Left lung (tissue), 10 donors: ENCODE results near the gene COL4A2. TPM values are rescaled to one million over a fixed set of nuclear protein-coding genes. Genes with fewer than 3 reads are reported as not detected.

Experiments
- ATAC-seq: fragments of 200-7000 bp; cut with Tn5 transposase; one replicate; pipeline ENCODE4 v1.9.1; 2020; ENCODE audit warnings: moderate library complexity
- DNase-seq, 4 donors: peaks; one replicate each; pipeline ENCODE4 v3.0.0-alpha.2; 2013 to 2020
- H3K27ac ChIP-seq, 2 donors: fragments of 200-600 bp; sonication (generic) in 1 of 2; one replicate each; pipeline versions ENCODE4 v1.5.0 to v1.8.0; 2020 to 2021
- H3K27me3 ChIP-seq, 2 donors: fragments of 200-600 bp; sonication (generic) in 1 of 2; one replicate each; pipeline versions ENCODE4 v1.5.0 to v1.8.0; 2020 to 2021
- H3K36me3 ChIP-seq, 2 donors: fragments of 200-600 bp; sonication (generic) in 1 of 2; one replicate each; pipeline versions ENCODE4 v1.5.0 to v1.8.0; 2020 to 2021
- H3K4me1 ChIP-seq, 2 donors: fragments of 200-600 bp; one replicate each; pipeline ENCODE4 v1.8.0; 2021
- H3K4me3 ChIP-seq, 2 donors: fragments of 200-600 bp; sonication (generic) in 1 of 2; one replicate each; pipeline versions ENCODE4 v1.5.0 to v1.8.0; 2020 to 2021; ENCODE audit warnings: mild to moderate bottlenecking in 1 of 2
- H3K9me3 ChIP-seq, 2 donors: fragments of 200-600 bp; sonication (generic) in 1 of 2; one replicate each; pipeline versions ENCODE4 v1.5.0 to v1.8.0; 2020 to 2021
- CTCF ChIP-seq, 2 donors: fragments of 200-600 bp; sonication (generic) in 1 of 2; IDR thresholded peaks; one replicate each; pipeline versions ENCODE4 v1.5.0 to v1.8.0; 2021; ENCODE audit warnings: antibody characterized with exemption in 2 of 2
- intact Hi-C, 2 donors: fragments of 100-400 bp; cut with DNase I; formaldehyde crosslinking; loops; one replicate each; pipeline versions ENCODE4 v1.11.2 to v1.14.2; 2022
- polyA plus RNA-seq, 6 donors: library from polyadenylated mRNA; unstranded; fragments of 120-200 nt; gene quantifications; one replicate each; pipeline ENCODE4 v1.2.1, GENCODE V29; 2013; ENCODE audit not compliant: insufficient read length in 6 of 6
- total RNA-seq, 2 donors: library from RNA; stranded (reverse); fragmentation: NEBNext Ultra II Directional; extraction: Animal tissue kit (Norgen Biotek cat#: 25700); gene quantifications; one replicate each; pipeline ENCODE4 v1.2.1, GENCODE V29; 2021
- donor health status: DM: no; HTN: yes; CAD: no.
- donor health status: DM: no; HTN: no; CAD: no.

COL4A2 gene
- total and polyA plus RNA-seq, 8 donors: 307 to 638 (median 395) TPM

- Histone ChIP-seq H3K4me3 (no peak overlapping the region), H3K9me3 (no peaks in the 10 kb centered on the region), H3K4me1 (peaks cover 21 to 58% of the 10 kb centered on the region in 2 donors), H3K27ac (peak overlapping the region in 1 of 2 donors; percentile 5), H3K27me3 (no peaks in the 10 kb centered on the region), H3K36me3 (peaks cover 0 to 31% of the 10 kb centered on the region in 2 donors)
- no peak for TF ChIP-seq CTCF (IDR thresholded peaks at IDR 0.05)
- no peak for DNase-seq
- ATAC-seq: peak; percentile 9
- intact Hi-C loops: no loop called here
Measured at GRCh38 chr13:110517505-110518225, 210.6 kb downstream of the COL4A2 start.

GRCh38 chr13:110518226-110518525, 211.1 kb downstream of the COL4A2 start:
- no peak for TF ChIP-seq CTCF (IDR thresholded peaks at IDR 0.05)
- no peaks in the 10 kb centered on the region for H3K9me3 ChIP-seq
- no peaks in the 10 kb centered on the region for H3K27me3 ChIP-seq
- H3K4me3 ChIP-seq: no peak overlapping the region
- no peak for DNase-seq
- no peak for ATAC-seq
- H3K36me3 ChIP-seq: peaks cover 0 to 31% of the 10 kb centered on the region in 2 donors
- intact Hi-C loops: no loop called here
- H3K27ac ChIP-seq: peak overlapping the region in 1 of 2 donors; percentile 5
- peaks cover 21 to 63% of the 10 kb centered on the region in 2 donors for H3K4me1 ChIP-seq

- Histone ChIP-seq H3K4me1 (peaks cover 21 to 67% of the 10 kb centered on the region in 2 donors), H3K36me3 (peaks cover 0 to 31% of the 10 kb centered on the region in 2 donors), H3K9me3 (no peaks in the 10 kb centered on the region), H3K27me3 (no peaks in the 10 kb centered on the region), H3K4me3 (no peak overlapping the region), H3K27ac (peak overlapping the region in 1 of 2 donors; percentile 5)
- no peak for TF ChIP-seq CTCF (IDR thresholded peaks at IDR 0.05)
- no peak for ATAC-seq
- no peak for DNase-seq
- intact Hi-C loops: no loop called here
Measured at GRCh38 chr13:110518571-110518970, 211.5 kb downstream of the COL4A2 start.

GRCh38 chr13:110519046-110519445, 212.0 kb downstream of the COL4A2 start:
- H3K4me1 ChIP-seq: peaks cover 21 to 72% of the 10 kb centered on the region in 2 donors
- no peaks in the 10 kb centered on the region for H3K27me3 ChIP-seq
- no peak for TF ChIP-seq CTCF (IDR thresholded peaks at IDR 0.05)

GRCh38 chr13:110519506-110519905, 212.4 kb downstream of the COL4A2 start:
- no peak for TF ChIP-seq CTCF (IDR thresholded peaks at IDR 0.05)
- Histone ChIP-seq H3K4me1 (peaks cover 21 to 77% of the 10 kb centered on the region in 2 donors), H3K9me3 (no peaks in the 10 kb centered on the region), H3K36me3 (peaks cover 0 to 25% of the 10 kb centered on the region in 2 donors), H3K27ac (peak overlapping the region in 1 of 2 donors; percentile 90), H3K27me3 (no peaks in the 10 kb centered on the region), H3K4me3 (no peak overlapping the region)
- ATAC-seq (no peak), DNase-seq (no peak)
- intact Hi-C loops: no loop called here

More at GRCh38 chr13:110519046-110519445, 212.0 kb downstream of the COL4A2 start:
- Histone ChIP-seq H3K4me3 (no peak overlapping the region), H3K36me3 (peaks cover 0 to 30% of the 10 kb centered on the region in 2 donors), H3K27ac (no peak overlapping the region), H3K9me3 (no peaks in the 10 kb centered on the region)
- DNase-seq: no peak
- intact Hi-C loops: no loop called here
- no peak for ATAC-seq
